Neural progenitor cell (in vitro differentiated cells): ENCODE measurements around the gene ADAMTSL2. TPM values are rescaled to one million over a fixed set of nuclear protein-coding genes. Genes with fewer than 3 reads are reported as not detected.

Source experiments
- DNase-seq: peaks from one replicate; pipeline ENCODE4 v3.0.0-alpha.2; 2016; ENCODE audit warnings: low spot score
- H2AFZ ChIP-seq: fragments of 200-600 bp; sonication (generic); replicated peaks from 2 replicates; pipeline ENCODE4 v1.6.1; 2016; ENCODE audit warnings: antibody characterized with exemption
- H3F3A ChIP-seq: fragments of 200-600 bp; sonication (generic); 2 replicates; pipeline ENCODE4 v1.6.1; 2016; ENCODE audit warnings: antibody characterized with exemption, low read depth
- H3K27ac ChIP-seq: fragments of 200-600 bp; sonication (generic); 2 replicates; pipeline ENCODE4 v1.5.1; 2016; ENCODE audit warnings: mild to moderate bottlenecking
- H3K27me3 ChIP-seq: fragments of 200-600 bp; sonication (generic); 2 replicates; pipeline ENCODE4 v1.6.1; 2016; ENCODE audit warnings: mild to moderate bottlenecking, moderate library complexity
- H3K36me3 ChIP-seq: fragments of 200-600 bp; sonication (generic); 2 replicates; pipeline ENCODE4 v1.5.1; 2016
- H3K4me1 ChIP-seq: fragments of 200-600 bp; sonication (generic); 2 replicates; pipeline ENCODE4 v1.6.1; 2016; ENCODE audit warnings: mixed run types
- H3K4me2 ChIP-seq: fragments of 200-600 bp; sonication (generic); 2 replicates; pipeline ENCODE4 v1.6.1; 2016
- H3K4me3 ChIP-seq: fragments of 200-600 bp; sonication (generic); 2 replicates; pipeline ENCODE4 v1.5.1; 2016
- H3K79me2 ChIP-seq: fragments of 200-600 bp; sonication (generic); 2 replicates; pipeline ENCODE4 v1.6.1; 2016; ENCODE audit warnings: low read depth
- H3K9ac ChIP-seq: fragments of 200-600 bp; sonication (generic); 2 replicates; pipeline ENCODE4 v1.6.1; 2016
- H3K9me3 ChIP-seq: fragments of 200-600 bp; sonication (generic); 2 replicates; pipeline ENCODE4 v1.5.1; 2016; ENCODE audit warnings: low read depth
- H4K20me1 ChIP-seq: fragments of 200-600 bp; sonication (generic); 2 replicates; pipeline ENCODE4 v1.6.1; 2016; ENCODE audit warnings: low read depth
- H3K27ac Mint-ChIP-seq: 3 replicates; pipeline ENCODE4 v1.8.0; 2021; ENCODE audit warnings: mixed read lengths
- H3K27me3 Mint-ChIP-seq: 2 replicates; pipeline ENCODE4 v1.8.0; 2022; ENCODE audit warnings: low read depth, mild to moderate bottlenecking, inconsistent platforms, moderate library complexity, mixed read lengths; ENCODE audit not compliant: insufficient read depth
- H3K36me3 Mint-ChIP-seq: 3 replicates; pipeline ENCODE4 v1.8.0; 2021; ENCODE audit warnings: mixed read lengths
- H3K4me1 Mint-ChIP-seq: 3 replicates; pipeline ENCODE4 v1.8.0; 2021; ENCODE audit warnings: mixed read lengths
- H3K4me3 Mint-ChIP-seq: 3 replicates; pipeline ENCODE4 v1.8.0; 2021; ENCODE audit warnings: mild to moderate bottlenecking, moderate library complexity, mixed read lengths
- H3K9me3 Mint-ChIP-seq: 3 replicates; pipeline ENCODE4 v1.8.0; 2020; ENCODE audit warnings: mixed read lengths
- CTCF ChIP-seq: fragments of 200-600 bp; sonication (generic); IDR thresholded peaks from 2 replicates; pipeline ENCODE4 v1.5.1; 2017; ENCODE audit warnings: antibody characterized with exemption, mild to moderate bottlenecking
- EZH2 ChIP-seq: fragments of 200-600 bp; sonication (generic); IDR thresholded peaks from 2 replicates; pipeline ENCODE4 v1.6.1; 2017; ENCODE audit warnings: antibody characterized with exemption, mild to moderate bottlenecking, moderate library complexity
- EZH2phosphoT487 ChIP-seq: fragments of 200-600 bp; sonication (generic); IDR thresholded peaks from 2 replicates; pipeline ENCODE4 v1.6.1; 2017; ENCODE audit warnings: antibody characterized with exemption
- total RNA-seq: library from RNA; depleted of rRNA; stranded (reverse); fragments of >200 nt; gene quantifications from 2 replicates; pipeline ENCODE4 v1.2.3, GENCODE V29; 2015; ENCODE audit warnings: low replicate concordance

Gene ADAMTSL2
- total RNA-seq, 1 donor from 2014 or later, result 0.30 TPM

- H3K27ac ChIP-seq, result no peak overlapping the region
- peaks cover 6% of the 10 kb centered on the region for H3K27me3 Mint-ChIP-seq
- H3K4me1 ChIP-seq, result peaks cover 21% of the 10 kb centered on the region
- no peak overlapping the region for H3K4me3 ChIP-seq
- H3K9ac ChIP-seq, result no peak overlapping the region
- no peaks in the 10 kb centered on the region for H3K9me3 ChIP-seq
- peak overlapping the region; percentile 76 for H3K27ac Mint-ChIP-seq
- H3K36me3 Mint-ChIP-seq, result no peaks in the 10 kb centered on the region
- H3K4me2 ChIP-seq, result no peak overlapping the region
- no peak for TF ChIP-seq CTCF
- no peak overlapping the region for H2AFZ ChIP-seq
- peaks cover 23% of the 10 kb centered on the region for H3K4me1 Mint-ChIP-seq
- DNase-seq, result no peak
- H3K36me3 ChIP-seq, result no peaks in the 10 kb centered on the region
- no peaks in the 10 kb centered on the region for H3K79me2 ChIP-seq
- no peaks in the 10 kb centered on the region for H3K9me3 Mint-ChIP-seq
- no peaks in the 10 kb centered on the region for H3F3A ChIP-seq
- peaks cover 20% of the 10 kb centered on the region for H3K27me3 ChIP-seq
- H3K4me3 Mint-ChIP-seq, result no peak overlapping the region
- H4K20me1 ChIP-seq, result no peaks in the 10 kb centered on the region
These were observed 3.7 kb downstream of the ADAMTSL2 start for GRCh38 chr9:133538176-133538575.

- TF ChIP-seq CTCF (no peak), EZH2phosphoT487 (no peak), EZH2 (no peak)
- Histone ChIP-seq H3K9me3 (no peaks in the 10 kb centered on the region), H3K79me2 (no peaks in the 10 kb centered on the region), H3K27ac (no peak overlapping the region), H3K4me2 (peak overlapping the region; percentile 11), H3F3A (no peaks in the 10 kb centered on the region), H3K9ac (no peak overlapping the region), H3K27me3 (peaks cover 10% of the 10 kb centered on the region), H2AFZ (no peak overlapping the region), H4K20me1 (no peaks in the 10 kb centered on the region), H3K4me1 (peaks cover 15% of the 10 kb centered on the region), H3K4me3 (no peak overlapping the region), H3K36me3 (no peaks in the 10 kb centered on the region)
- peaks cover 21% of the 10 kb centered on the region for H3K4me1 Mint-ChIP-seq
- peak; percentile 40 for DNase-seq
- H3K27me3 Mint-ChIP-seq, result peaks cover 2% of the 10 kb centered on the region
- peak overlapping the region; percentile 46 for H3K27ac Mint-ChIP-seq
- no peaks in the 10 kb centered on the region for H3K9me3 Mint-ChIP-seq
- no peaks in the 10 kb centered on the region for H3K36me3 Mint-ChIP-seq
- H3K4me3 Mint-ChIP-seq, result no peak overlapping the region
These were observed 4.6 kb downstream of the ADAMTSL2 start for GRCh38 chr9:133538851-133539833.

GRCh38 chr9:133539991-133540697 is 5.6 kb downstream of the ADAMTSL2 start:
- H3F3A ChIP-seq, result no peaks in the 10 kb centered on the region
- Mint-ChIP-seq H3K4me1 (peaks cover 20% of the 10 kb centered on the region), H3K36me3 (no peaks in the 10 kb centered on the region), H3K27ac (no peak overlapping the region), H3K9me3 (no peaks in the 10 kb centered on the region), H3K27me3 (peaks cover 2% of the 10 kb centered on the region), H3K4me3 (no peak overlapping the region)
- DNase-seq, result no peak
- H3K9ac ChIP-seq, result no peak overlapping the region
- no peak overlapping the region for H3K4me2 ChIP-seq
- H2AFZ ChIP-seq, result no peak overlapping the region
- no peaks in the 10 kb centered on the region for H3K79me2 ChIP-seq
- no peaks in the 10 kb centered on the region for H4K20me1 ChIP-seq
- TF ChIP-seq EZH2, result no peak
- TF ChIP-seq CTCF, result no peak
- TF ChIP-seq EZH2phosphoT487, result no peak
- H3K27me3 ChIP-seq, result no peaks in the 10 kb centered on the region
- H3K36me3 ChIP-seq, result no peaks in the 10 kb centered on the region
- H3K27ac ChIP-seq, result no peak overlapping the region
- H3K4me1 ChIP-seq, result peaks cover 6% of the 10 kb centered on the region
- H3K4me3 ChIP-seq, result no peak overlapping the region
- no peaks in the 10 kb centered on the region for H3K9me3 ChIP-seq
